HuH-7 (cell line): ENCODE data around the gene MAGI1.

Experiments used
- DNase-seq: peaks from one replicate; pipeline ENCODE4 v3.0.0; 2011; ENCODE audit warnings: low spot score

The MAGI1 gene

DNA sequence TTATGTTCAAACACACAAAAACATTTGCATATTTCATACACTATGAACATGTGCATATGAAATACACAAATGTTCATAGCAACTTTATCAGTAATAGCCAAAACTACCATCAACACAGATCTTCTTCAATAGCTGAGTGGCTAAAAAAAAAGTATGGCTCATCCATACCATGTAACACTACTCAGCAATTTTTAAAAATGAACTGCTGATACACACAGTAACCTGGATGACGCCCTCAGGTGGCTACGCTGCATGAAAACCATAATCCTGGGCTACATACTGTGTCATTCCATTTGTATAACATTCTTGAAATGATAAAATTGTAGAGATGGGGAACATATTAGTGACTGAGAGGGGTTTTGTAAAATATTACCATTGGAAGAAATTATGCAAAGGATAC is 243.6 kb downstream of the MAGI1 start:
- no peak for DNase-seq

GRCh38 chr3:65793495-65794200 is 245.1 kb downstream of the MAGI1 start:
- DNase-seq, result no peak

- DNase-seq, result no peak
These were observed 250.3 kb downstream of the MAGI1 start for GRCh38 chr3:65788461-65788860.

DNA sequence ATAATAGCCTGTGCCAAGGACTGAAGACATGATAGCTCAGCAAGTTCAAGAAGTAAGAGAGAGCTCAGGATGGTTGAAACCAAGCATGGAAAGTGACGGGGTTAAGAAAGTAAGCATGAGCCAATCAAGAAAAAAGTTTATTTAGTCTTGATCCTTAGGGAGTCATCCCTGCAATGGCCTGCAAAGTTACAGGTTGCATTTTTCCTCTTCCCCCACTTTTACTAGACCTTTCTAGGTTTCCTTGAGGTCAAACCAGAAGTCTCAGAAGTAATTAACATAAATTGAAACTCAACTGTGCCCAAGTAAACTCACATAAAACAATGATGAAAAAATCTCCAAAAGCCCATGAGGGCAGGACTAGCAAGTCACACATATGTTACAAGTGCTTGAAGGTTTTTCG is 250.9 kb downstream of the MAGI1 start:
- DNase-seq, result no peak

DNA sequence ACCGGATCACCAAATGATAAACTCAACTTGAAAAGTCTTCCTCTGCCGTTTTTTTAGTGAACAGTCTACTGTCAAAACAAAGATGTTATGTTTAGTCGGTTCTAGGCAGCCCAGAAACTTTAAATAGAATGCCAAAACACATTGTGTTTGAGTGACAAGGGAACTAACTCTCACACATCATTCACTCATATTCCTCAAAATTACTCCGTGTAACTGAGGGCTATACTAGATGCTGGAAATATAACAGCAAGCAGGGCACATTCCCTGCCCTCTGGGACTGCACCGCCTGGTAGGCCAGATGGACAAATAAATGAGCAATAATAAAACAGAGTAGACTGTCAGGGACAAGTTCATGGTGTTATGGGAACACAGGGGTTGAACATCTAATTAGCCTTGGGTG is 251.4 kb downstream of the MAGI1 start:
- DNase-seq, result no peak

DNA sequence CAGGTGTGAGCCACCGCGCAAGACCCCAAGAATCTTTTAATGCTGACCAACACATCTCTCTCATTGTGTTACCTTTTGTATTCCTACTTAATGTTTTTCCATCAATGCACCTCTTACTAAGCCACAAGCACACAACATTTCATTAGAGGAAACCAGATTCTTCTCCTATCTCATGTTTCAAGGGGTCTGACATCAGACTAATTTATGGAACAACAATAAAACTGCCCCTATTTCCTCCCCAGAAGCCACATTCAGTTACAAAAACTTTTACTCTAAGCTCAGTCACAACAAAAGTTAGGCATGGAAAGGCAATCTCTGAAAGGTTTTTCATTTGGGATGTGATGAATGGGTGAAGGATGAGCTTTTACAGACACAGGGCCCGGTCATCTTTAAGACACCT is 251.8 kb downstream of the MAGI1 start:
- DNase-seq, result no peak

DNA sequence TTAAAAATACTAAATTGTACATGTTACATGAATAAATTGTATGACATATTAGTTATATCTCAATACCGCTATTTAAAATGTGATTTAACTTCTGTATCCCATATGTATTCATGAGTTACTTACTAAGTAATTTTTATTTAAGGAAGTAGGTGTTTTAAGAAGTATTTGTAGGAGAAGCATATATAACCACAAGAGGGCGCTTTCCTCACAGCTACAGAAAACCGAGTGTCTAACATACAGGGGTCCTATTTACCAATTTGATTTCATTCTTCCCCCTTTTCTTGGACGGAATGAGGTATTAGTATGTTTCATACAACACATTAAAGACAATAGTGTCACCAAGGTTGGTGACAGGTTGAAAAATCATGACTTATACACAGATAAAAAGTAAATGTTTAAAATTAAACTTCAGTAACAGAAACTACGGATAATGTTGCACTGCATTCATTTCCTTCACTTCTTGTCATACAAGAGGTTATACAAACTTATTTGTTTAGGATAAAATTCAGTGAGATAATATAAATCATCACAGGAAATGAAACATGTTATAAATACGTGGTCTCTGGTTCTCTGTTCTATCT is 253.6 kb downstream of the MAGI1 start:
- no peak for DNase-seq

DNA sequence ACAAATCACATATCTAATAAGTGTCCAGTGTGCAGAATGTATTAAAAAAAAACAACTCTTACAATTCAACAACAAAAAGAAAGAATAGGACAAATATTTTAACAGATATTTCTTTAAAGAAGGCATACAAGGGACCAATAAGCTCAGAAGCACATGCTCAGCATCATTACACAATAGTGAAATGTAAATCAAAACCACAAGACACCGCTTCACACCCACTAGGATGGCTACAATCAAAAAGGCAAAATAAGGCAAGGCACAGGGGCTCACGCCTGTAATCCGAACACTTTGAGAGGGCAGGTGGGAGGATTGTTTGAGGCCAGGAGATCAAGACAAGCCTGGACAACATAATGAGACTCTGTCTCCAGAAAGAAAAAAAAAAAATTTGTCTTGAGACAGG is 255.6 kb downstream of the MAGI1 start:
- no peak for DNase-seq

- DNase-seq, result no peak
These were observed 257.1 kb downstream of the MAGI1 start for GRCh38 chr3:65781594-65781993.

GRCh38 chr3:65779390-65779789 is 259.3 kb downstream of the MAGI1 start:
- DNase-seq, result no peak

GRCh38 chr3:65778968-65779367 is 259.8 kb downstream of the MAGI1 start:
- no peak for DNase-seq

DNA sequence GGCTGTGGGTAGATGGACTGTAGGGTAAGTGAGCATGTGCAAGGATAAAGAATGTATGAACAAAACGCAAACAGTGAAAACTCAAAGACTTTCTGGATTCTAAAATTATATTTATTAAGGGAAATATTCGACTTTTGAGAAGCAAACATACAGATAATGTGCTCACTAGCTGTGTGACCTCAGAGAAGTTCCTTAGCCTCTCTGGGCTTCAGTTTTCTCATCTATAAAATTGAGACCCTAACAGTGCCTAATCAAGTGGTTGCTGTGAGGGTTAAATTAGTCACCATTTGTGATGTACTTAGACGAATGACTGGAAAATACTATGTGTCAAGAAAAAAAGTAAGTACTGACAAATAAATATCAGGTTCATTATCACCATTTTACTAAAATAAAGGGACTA is 261.7 kb downstream of the MAGI1 start:
- DNase-seq, result no peak

- no peak for DNase-seq
These were observed 262.2 kb downstream of the MAGI1 start for GRCh38 chr3:65776494-65776893.

DNA sequence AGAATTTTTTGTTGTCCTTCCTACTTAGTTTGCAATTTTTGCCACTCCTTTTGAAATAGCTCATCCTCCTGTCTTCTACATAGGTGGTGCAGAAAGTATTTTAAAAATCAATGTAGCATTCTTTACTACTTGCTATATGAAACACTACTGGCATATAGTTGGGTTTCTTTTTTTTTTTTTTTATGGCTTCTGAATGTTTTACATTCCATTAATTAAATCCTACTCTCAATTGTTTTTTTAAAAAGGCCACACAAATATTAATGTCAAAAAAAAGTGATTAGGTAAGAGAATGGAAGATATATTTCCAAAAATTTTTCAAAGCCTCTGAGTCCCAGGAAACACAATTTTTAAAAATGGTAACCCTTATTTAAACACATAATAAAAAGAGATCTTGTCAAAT is 262.6 kb downstream of the MAGI1 start:
- no peak for DNase-seq

- DNase-seq, result no peak
These were observed 266.0 kb downstream of the MAGI1 start for GRCh38 chr3:65772758-65773157.

DNA sequence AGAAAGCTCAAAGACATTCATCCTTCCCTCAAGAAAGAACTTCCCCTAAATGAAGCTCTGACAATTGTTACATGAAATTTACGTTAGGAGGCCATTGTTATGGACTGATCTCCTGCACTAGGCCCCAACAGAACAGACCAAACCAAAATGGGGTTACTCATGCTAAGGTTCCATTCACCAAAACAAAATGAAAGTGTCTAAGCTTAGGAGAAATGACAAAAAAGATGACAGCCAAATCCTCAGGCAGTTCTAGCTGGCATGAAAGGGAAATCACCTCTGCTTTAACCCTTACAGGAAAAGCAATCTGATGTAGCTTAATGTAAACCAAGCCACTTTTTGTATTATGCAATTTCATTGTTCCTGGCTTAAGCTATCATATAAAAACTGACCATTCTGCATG is 271.2 kb downstream of the MAGI1 start:
- DNase-seq, result no peak

DNA sequence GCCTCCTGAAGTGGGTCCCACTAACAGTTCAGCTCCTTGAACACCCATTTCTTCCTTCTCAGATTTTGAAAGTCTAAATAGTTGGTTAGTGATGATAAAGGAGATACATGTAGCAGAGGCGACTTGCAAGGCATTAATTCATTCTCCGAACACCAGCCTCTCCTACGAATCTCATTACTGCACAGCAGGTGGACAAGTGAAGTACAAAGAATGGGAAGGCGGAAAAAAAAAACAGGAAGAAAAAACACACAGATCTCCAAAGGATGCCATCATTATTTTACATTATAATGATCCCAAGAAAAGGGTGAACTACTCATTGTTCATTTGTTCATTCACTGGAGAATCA is 276.5 kb downstream of the MAGI1 start:
- DNase-seq, result no peak

DNA sequence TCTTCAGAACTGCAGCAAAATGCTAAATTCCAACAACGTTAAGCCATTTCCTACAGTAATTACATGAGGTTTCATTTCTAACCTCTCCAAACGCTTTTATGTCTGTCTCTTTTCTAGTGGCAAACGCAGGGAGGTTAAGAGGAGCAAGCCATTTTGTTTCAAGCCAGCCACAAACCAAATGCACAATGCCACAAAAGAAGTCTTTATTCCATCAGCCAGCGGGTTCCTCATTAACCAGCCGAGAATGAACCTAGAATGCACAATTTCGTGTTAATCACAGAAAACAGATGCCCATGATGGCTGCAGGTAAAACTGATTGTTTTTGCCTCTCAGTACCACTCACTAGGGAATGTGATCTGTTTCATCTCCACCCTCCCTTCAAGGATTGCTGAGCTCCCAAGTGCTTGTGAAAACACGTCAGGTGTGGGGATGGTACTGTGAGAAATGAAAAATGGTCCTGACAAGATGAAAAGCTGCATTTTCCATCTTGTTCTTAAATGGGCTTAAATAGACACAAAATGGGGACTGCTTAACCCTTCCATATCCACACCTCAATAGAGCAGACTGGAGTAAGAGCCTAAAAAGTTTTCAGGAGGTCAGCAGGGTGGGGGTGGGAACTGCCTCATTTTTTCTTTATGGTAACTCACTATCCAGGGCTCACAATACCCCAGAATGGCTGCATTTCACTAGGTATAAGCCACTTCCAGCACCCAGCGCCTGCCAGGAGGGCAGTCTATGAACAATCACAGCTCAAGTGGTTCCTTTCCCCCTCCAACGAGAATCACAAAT is 277.1 kb downstream of the MAGI1 start:
- no peak for DNase-seq

- DNase-seq, result no peak
These were observed 279.7 kb downstream of the MAGI1 start for GRCh38 chr3:65758876-65759598.

DNA sequence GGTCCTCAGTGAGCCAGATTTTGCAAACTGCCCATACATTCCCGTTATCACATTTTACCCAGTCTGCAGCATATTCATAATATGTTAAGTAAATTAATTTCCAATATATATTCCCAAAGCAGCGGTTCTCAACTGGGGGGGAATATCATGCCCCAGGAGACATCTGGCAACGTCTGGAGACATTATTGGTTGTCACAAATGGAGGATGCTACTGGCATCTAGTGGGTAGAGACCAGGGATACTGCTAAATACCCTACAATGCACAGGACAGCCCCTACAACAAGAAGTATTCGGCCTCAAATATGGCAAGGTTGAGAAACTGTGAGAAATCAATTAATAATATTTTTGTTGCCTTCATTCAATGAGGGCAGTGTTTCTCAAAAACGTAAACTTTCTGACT is 280.3 kb downstream of the MAGI1 start:
- no peak for DNase-seq

DNA sequence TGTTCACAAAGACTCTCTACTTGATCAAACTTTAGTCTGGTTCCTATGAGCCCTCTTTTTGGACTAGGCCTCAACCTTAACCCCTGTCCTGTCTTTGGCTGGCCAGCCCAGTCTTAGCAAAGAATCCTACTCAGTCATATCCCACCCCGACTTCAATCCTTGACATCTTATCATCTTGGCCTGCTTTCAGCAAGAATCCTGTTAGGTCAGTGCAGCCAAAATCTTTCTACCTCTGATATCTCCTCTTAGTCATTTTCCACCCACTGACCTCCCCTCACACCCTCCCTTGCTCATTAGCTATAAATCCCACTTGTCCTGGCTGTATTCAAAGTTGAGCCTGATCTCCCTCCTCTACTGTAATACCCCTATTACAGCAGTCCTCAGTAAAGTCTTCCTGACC is 286.1 kb downstream of the MAGI1 start:
- DNase-seq, result no peak

- DNase-seq, result peak; percentile 17
These were observed 287.5 kb downstream of the MAGI1 start for GRCh38 chr3:65751123-65751700.

DNA sequence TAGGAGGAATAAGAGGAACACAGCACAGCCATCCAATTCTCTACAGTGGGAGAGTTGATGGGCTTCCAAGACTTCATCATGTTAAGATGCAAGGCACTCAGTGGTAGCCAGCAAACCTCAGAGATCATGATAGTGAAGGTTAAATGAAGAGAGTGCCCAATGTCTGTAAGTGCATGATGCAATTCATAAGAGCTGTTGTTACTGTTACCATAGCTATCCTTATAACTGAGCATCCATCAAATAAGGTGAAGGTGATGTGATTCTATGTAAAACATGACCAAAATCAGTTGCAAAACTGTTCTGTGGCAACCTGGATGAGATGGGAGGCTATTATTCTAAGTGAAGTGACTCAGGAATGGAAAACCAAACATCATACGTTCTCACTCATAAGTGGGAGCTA is 289.7 kb downstream of the MAGI1 start:
- DNase-seq, result no peak
